ENCODE data around the gene CROCC.
"Not testable (repeated sequence)": the region's sequence is repeated elsewhere in the genome, so short reads cannot be mapped to it uniquely, and the experiment has no call there.

DNA sequence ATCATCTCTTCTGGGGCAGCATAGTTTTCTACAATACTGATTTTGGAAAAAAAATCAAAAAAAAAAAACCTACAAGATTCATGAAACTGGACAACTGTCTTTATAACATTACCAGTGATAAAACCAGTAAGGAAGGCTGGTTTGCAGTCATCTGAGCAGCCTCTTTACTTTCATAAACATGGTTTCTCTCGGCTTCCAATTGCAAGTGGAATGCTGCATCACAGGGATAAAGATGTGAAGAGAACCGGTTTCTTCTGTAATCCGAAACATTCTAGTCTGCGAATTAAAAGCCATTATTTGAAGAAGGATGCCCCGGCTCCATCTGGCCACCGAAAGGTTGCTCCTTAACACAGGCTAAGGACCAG, 26.5 kb upstream of the CROCC start:
- TF ChIP-seq, protein P1, sequence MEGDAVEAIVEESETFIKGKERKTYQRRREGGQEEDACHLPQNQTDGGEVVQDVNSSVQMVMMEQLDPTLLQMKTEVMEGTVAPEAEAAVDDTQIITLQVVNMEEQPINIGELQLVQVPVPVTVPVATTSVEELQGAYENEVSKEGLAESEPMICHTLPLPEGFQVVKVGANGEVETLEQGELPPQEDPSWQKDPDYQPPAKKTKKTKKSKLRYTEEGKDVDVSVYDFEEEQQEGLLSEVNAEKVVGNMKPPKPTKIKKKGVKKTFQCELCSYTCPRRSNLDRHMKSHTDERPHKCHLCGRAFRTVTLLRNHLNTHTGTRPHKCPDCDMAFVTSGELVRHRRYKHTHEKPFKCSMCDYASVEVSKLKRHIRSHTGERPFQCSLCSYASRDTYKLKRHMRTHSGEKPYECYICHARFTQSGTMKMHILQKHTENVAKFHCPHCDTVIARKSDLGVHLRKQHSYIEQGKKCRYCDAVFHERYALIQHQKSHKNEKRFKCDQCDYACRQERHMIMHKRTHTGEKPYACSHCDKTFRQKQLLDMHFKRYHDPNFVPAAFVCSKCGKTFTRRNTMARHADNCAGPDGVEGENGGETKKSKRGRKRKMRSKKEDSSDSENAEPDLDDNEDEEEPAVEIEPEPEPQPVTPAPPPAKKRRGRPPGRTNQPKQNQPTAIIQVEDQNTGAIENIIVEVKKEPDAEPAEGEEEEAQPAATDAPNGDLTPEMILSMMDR (IDR thresholded peaks at IDR 0.05), result not testable (repeated sequence)
- not testable (repeated sequence) for TF ChIP-seq POLR2A (IDR thresholded peaks at IDR 0.05)

Measured in lower leg skin (tissue), 3 donors.